Common myeloid progenitor, CD34-positive (primary cell): ENCODE measurements around the gene GPHB5.

Experiments
- CTCF ChIA-PET: fragments of 350-600 bp; sonication (Branson Sonifier 250); formaldehyde crosslinking; loops from one replicate; lab custom pipeline; 2021; ENCODE audit warnings: antibody characterized with exemption; lab: Charles Lee
- POLR2A ChIA-PET: fragments of 350-600 bp; sonication (Branson Sonifier 250); formaldehyde crosslinking; loops from one replicate; lab custom pipeline; 2021; ENCODE audit warnings: antibody characterized with exemption; lab: Charles Lee
- DNase-seq, 3 donors: peaks; one replicate each; pipeline versions ENCODE4 v3.0.0 to v3.0.0-alpha.2; 2013
- H3K27ac ChIP-seq, 2 experiments: 1 replicate in 1 of 2; 2 replicates in 1 of 2; pipeline ENCODE4 v1.7.0; 2013; ENCODE audit warnings: inconsistent platforms in 2 of 2, low read length in 2 of 2, mild to moderate bottlenecking in 2 of 2, low read depth in 1 of 2, moderate library complexity in 1 of 2; ENCODE audit not compliant: severe bottlenecking in 2 of 2, insufficient read depth in 1 of 2, poor library complexity in 1 of 2
- H3K27me3 ChIP-seq, 5 experiments: replicated peaks in 2 of 5; 1 replicate in 3 of 5; 2 replicates in 2 of 5; pipeline versions ENCODE4 v1.6.1 to v1.7.0; 2013; ENCODE audit warnings: low read length in 4 of 5, mild to moderate bottlenecking in 2 of 5, moderate library complexity in 2 of 5, inconsistent platforms in 1 of 5; ENCODE audit not compliant: insufficient read depth in 5 of 5, control insufficient read depth in 4 of 5
- H3K36me3 ChIP-seq, 4 experiments: 1 replicate in 2 of 4; 2 replicates in 2 of 4; pipeline versions ENCODE4 v1.6.1 to v1.7.0; 2013; ENCODE audit warnings: low read length in 3 of 4, control low read depth in 1 of 4, mild to moderate bottlenecking in 1 of 4; ENCODE audit not compliant: control insufficient read depth in 4 of 4, insufficient read depth in 4 of 4
- H3K4me1 ChIP-seq, 4 experiments: 1 replicate in 3 of 4; 2 replicates in 1 of 4; pipeline versions ENCODE4 v1.6.1 to v1.7.1; 2013; ENCODE audit warnings: low read length in 3 of 4, mild to moderate bottlenecking in 3 of 4, control low read depth in 1 of 4, inconsistent platforms in 1 of 4, moderate library complexity in 1 of 4; ENCODE audit not compliant: control insufficient read depth in 4 of 4, insufficient read depth in 4 of 4; ENCODE audit errors: control extremely low read depth in 1 of 4
- H3K4me3 ChIP-seq, 7 experiments: 1 replicate in 4 of 7; 2 replicates in 3 of 7; pipeline versions ENCODE4 v1.5.1 to v1.7.0; 2013; ENCODE audit warnings: mild to moderate bottlenecking in 7 of 7, low read length in 6 of 7, moderate library complexity in 6 of 7, inconsistent platforms in 2 of 7, low read depth in 2 of 7, control low read depth in 1 of 7; ENCODE audit not compliant: insufficient read depth in 4 of 7, control insufficient read depth in 1 of 7; ENCODE audit errors: extremely low read depth in 1 of 7
- H3K9me3 ChIP-seq, 5 experiments: 1 replicate in 4 of 5; 2 replicates in 1 of 5; pipeline versions ENCODE4 v1.6.1 to v1.7.1; 2013; ENCODE audit warnings: low read length in 4 of 5, mild to moderate bottlenecking in 2 of 5, inconsistent platforms in 1 of 5, low read depth in 1 of 5, moderate library complexity in 1 of 5; ENCODE audit not compliant: control insufficient read depth in 4 of 5, insufficient read depth in 2 of 5; ENCODE audit errors: control extremely low read depth in 1 of 5
- WGBS: methylation state at CpG from one replicate; pipeline ENCODE4 v1.1.5; 2013; ENCODE audit not compliant: insufficient coverage; 5-methylcytosine and 5-hydroxymethylcytosine counted together

Gene GPHB5

GRCh38 chr14:63275611-63276010, 43.1 kb downstream of the GPHB5 start:
- H3K36me3 ChIP-seq: no peaks in the 10 kb centered on the region

GRCh38 chr14:63273717-63274655, 44.7 kb downstream of the GPHB5 start:
- Histone ChIP-seq H3K4me1 (no peaks in the 10 kb centered on the region), H3K4me3 (no peak overlapping the region), H3K9me3 (no peaks in the 10 kb centered on the region), H3K27me3 (peaks cover 0 to 2% (median 0%) of the 10 kb centered on the region in 5 experiments), H3K36me3 (no peaks in the 10 kb centered on the region), H3K27ac (no peak overlapping the region)
- DNase-seq: no peak
- 97% methylated on average over 6 of the region's 8 CpGs for WGBS
- ChIA-PET POLR2A (no interaction called here), CTCF (interaction anchor here (0.7 to 1.0 kb wide), 2 partner anchors 107 to 1111 kb away, joined by 3 to 4 read pairs; no protein-coding TSS in a partner anchor)

More at GRCh38 chr14:63275611-63276010, 43.1 kb downstream of the GPHB5 start:
- Histone ChIP-seq H3K4me1 (no peaks in the 10 kb centered on the region), H3K27ac (no peak overlapping the region), H3K4me3 (no peak overlapping the region), H3K9me3 (no peaks in the 10 kb centered on the region), H3K27me3 (no peaks in the 10 kb centered on the region)
- WGBS: 92% methylated on average over 3 of the region's 3 CpGs
- no peak for DNase-seq
- ChIA-PET POLR2A (no interaction called here), CTCF (interaction anchor here (0.8 to 3.8 kb wide), 4 partner anchors 9 to 1109 kb away, joined by 4 to 28 read pairs (median 13); no protein-coding TSS in a partner anchor)

- DNase-seq: no peak
- Histone ChIP-seq H3K9me3 (no peaks in the 10 kb centered on the region), H3K4me1 (no peaks in the 10 kb centered on the region), H3K4me3 (no peak overlapping the region), H3K27me3 (peaks cover 0 to 2% (median 0%) of the 10 kb centered on the region in 5 experiments), H3K36me3 (no peaks in the 10 kb centered on the region), H3K27ac (no peak overlapping the region)
- POLR2A ChIA-PET: no interaction called here
- WGBS: 80% methylated on average over 2 of the region's 3 CpGs
- CTCF ChIA-PET: interaction anchor here (0.7 to 1.0 kb wide), 2 partner anchors 106 to 1110 kb away, joined by 3 to 4 read pairs; no protein-coding TSS in a partner anchor
These were observed 45.6 kb downstream of the GPHB5 start for GRCh38 chr14:63273129-63273528.

- peaks cover 0 to 6% (median 0%) of the 10 kb centered on the region in 5 experiments for H3K27me3 ChIP-seq
- H3K36me3 ChIP-seq: no peaks in the 10 kb centered on the region
- ChIA-PET POLR2A (no interaction called here), CTCF (no interaction called here)
- no peak overlapping the region for H3K4me3 ChIP-seq
- no peak overlapping the region for H3K27ac ChIP-seq
- no peak for DNase-seq
- no peaks in the 10 kb centered on the region for H3K9me3 ChIP-seq
- WGBS: 88% methylated on average over 4 of the region's 11 CpGs
- H3K4me1 ChIP-seq: no peaks in the 10 kb centered on the region
These were observed 49.0 kb downstream of the GPHB5 start for GRCh38 chr14:63269561-63270225.

- peaks cover 0 to 6% (median 0%) of the 10 kb centered on the region in 5 experiments for H3K27me3 ChIP-seq
- H3K27ac ChIP-seq: no peak overlapping the region
- ChIA-PET POLR2A (no interaction called here), CTCF (no interaction called here)
- DNase-seq: no peak
- H3K4me1 ChIP-seq: no peaks in the 10 kb centered on the region
- no peaks in the 10 kb centered on the region for H3K9me3 ChIP-seq
- no peak overlapping the region for H3K4me3 ChIP-seq
- no peaks in the 10 kb centered on the region for H3K36me3 ChIP-seq
- 88% methylated on average over 2 of the region's 5 CpGs for WGBS
These were observed 50.0 kb downstream of the GPHB5 start for GRCh38 chr14:63268771-63269170.

- no peak for DNase-seq
- WGBS: 95% methylated on average over 3 of the region's 3 CpGs
- Histone ChIP-seq H3K9me3 (no peaks in the 10 kb centered on the region), H3K4me3 (no peak overlapping the region), H3K36me3 (no peaks in the 10 kb centered on the region), H3K4me1 (no peaks in the 10 kb centered on the region), H3K27ac (no peak overlapping the region), H3K27me3 (peaks cover 0 to 7% (median 0%) of the 10 kb centered on the region in 5 experiments)
- POLR2A ChIA-PET: no interaction called here
- CTCF ChIA-PET: interaction anchor here (0.9 kb wide), 1 partner anchor 9 kb away, joined by 4 read pairs; no protein-coding TSS in a partner anchor
These were observed 51.6 kb downstream of the GPHB5 start for GRCh38 chr14:63267171-63267570.
